ENCODE measurements around the gene CDS2.

CDS2 gene

DNA sequence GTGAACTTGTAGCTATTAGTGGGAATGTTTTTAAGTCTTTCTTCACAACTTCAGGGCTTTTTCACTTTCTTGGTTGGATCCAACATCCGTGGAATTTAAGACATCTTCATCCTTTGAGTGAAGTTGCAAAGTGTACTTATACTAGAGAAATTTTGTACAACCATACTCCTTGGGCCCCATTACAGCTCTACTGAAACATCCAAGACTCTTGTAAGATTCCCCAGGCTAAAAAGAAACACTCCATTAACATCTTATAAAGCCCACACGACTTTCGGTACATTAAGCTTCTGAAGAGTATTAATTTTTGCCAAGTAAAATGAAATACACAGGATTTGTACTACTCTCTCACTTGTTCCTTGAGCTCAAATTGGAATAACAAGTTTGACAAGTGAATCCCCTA lies 12.4 kb upstream of the CDS2 start:
- H3K4me2 ChIP-seq: peak overlapping the region; percentile 80; the same call in 1 of the 2 replicates
- peaks cover 5% of the 10 kb centered on the region; the same call in 1 of the 2 replicates for H4K20me1 ChIP-seq (ENCODE audit: insufficient read depth)
- peaks cover 49% of the 10 kb centered on the region for H3K79me2 ChIP-seq (ENCODE audit: insufficient read depth, low read depth)

GRCh38 chr20:5116875-5117274 lies 9.9 kb upstream of the CDS2 start:
- TF ChIP-seq, protein P1, sequence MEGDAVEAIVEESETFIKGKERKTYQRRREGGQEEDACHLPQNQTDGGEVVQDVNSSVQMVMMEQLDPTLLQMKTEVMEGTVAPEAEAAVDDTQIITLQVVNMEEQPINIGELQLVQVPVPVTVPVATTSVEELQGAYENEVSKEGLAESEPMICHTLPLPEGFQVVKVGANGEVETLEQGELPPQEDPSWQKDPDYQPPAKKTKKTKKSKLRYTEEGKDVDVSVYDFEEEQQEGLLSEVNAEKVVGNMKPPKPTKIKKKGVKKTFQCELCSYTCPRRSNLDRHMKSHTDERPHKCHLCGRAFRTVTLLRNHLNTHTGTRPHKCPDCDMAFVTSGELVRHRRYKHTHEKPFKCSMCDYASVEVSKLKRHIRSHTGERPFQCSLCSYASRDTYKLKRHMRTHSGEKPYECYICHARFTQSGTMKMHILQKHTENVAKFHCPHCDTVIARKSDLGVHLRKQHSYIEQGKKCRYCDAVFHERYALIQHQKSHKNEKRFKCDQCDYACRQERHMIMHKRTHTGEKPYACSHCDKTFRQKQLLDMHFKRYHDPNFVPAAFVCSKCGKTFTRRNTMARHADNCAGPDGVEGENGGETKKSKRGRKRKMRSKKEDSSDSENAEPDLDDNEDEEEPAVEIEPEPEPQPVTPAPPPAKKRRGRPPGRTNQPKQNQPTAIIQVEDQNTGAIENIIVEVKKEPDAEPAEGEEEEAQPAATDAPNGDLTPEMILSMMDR (conservative IDR thresholded peaks at IDR 0.05; ENCODE audit: low read depth, low read length): no peak
- Histone ChIP-seq H3K36me3 (ENCODE audit: insufficient read depth) (peaks cover 10% of the 10 kb centered on the region), H3K79me2 (ENCODE audit: insufficient read depth, low read depth) (peaks cover 48% of the 10 kb centered on the region), H3K27me3 (ENCODE audit: insufficient read depth, low read depth) (no peaks in the 10 kb centered on the region), H3K9ac (no peak overlapping the region; the same call in 1 of the 2 replicates), H3K4me2 (peak overlapping the region; percentile 91), H2AFZ (ENCODE audit: low read depth) (no peak overlapping the region), H3K4me1 (ENCODE audit: low read depth, poor library complexity, severe bottlenecking) (peaks cover 46% of the 10 kb centered on the region), H4K20me1 (ENCODE audit: insufficient read depth) (peaks cover 5% of the 10 kb centered on the region; the same call in 1 of the 2 replicates), H3K4me3 (IDR thresholded peaks at IDR 0.05; ENCODE audit: insufficient read depth, low read depth, low read length) (no peak overlapping the region), H3K27ac (no peak overlapping the region; the same call in 1 of the 2 replicates)

More for the DNA sequence above, 12.4 kb upstream of the CDS2 start:
- Histone ChIP-seq H3K4me3 (IDR thresholded peaks at IDR 0.05; ENCODE audit: insufficient read depth, low read depth, low read length) (no peak overlapping the region), H2AFZ (ENCODE audit: low read depth) (no peak overlapping the region), H3K27me3 (ENCODE audit: insufficient read depth, low read depth) (no peaks in the 10 kb centered on the region), H3K36me3 (ENCODE audit: insufficient read depth) (peaks cover 10% of the 10 kb centered on the region), H3K27ac (peak overlapping the region; percentile 77; the same call in 1 of the 2 replicates), H3K9ac (no peak overlapping the region), H3K4me1 (ENCODE audit: low read depth, poor library complexity, severe bottlenecking) (peaks cover 49% of the 10 kb centered on the region)
- TF ChIP-seq, protein P1 (conservative IDR thresholded peaks at IDR 0.05; ENCODE audit: low read depth, low read length): no peak

DNA sequence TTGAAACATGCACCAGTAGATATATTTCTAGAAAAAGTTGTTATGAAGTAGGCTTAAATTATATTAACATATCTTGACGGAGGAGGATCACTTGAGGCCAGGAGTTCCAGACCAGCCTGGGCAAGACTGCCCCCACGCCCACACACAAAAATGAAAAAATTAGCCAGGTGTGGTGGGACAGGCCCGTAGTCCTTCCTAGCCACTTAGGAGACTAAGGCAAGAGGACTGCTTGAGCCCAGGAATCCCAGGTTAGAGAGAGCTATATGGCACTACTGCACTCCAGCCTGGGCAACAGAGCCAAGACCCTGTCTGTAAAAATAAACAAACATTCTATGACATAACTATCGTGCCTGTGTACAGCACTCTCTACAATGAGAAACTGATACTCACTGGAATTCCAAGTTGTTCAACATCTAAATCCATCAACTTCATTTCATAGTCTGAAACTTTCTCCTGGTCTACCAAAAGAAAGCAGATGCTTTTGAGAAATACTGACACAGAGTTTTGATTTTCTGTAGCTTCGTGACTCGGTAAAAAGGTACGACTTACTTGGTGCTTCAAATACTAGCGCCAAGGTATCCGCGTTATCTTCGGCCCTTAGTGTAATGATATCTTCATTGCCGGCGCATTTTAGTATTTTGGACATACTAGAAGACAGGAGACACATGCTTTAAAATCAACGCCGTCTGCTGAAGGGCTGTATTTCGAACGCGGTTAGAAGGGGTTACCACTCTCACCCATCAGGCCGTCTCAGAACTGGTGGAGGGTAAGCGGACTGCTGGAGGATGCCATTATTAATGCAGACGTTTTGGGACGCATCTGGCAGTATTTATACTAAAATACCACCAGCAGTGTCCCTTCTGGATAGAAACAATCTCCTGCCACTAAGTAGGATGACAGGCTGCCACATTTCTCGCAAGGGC lies 8.3 kb upstream of the CDS2 start:
- Histone ChIP-seq H3K79me2 (ENCODE audit: insufficient read depth, low read depth) (peaks cover 44% of the 10 kb centered on the region), H3K36me3 (ENCODE audit: insufficient read depth) (peaks cover 10% of the 10 kb centered on the region), H3K9ac (peak overlapping the region; percentile 94), H3K27ac (peak overlapping the region; percentile 94), H3K27me3 (ENCODE audit: insufficient read depth, low read depth) (no peaks in the 10 kb centered on the region), H3K4me3 (IDR thresholded peaks at IDR 0.05; ENCODE audit: insufficient read depth, low read depth, low read length) (no peak overlapping the region), H3K4me1 (ENCODE audit: low read depth, poor library complexity, severe bottlenecking) (peaks cover 44% of the 10 kb centered on the region), H3K4me2 (peak overlapping the region; percentile 91), H4K20me1 (ENCODE audit: insufficient read depth) (peaks cover 5% of the 10 kb centered on the region; the same call in 1 of the 2 replicates), H2AFZ (ENCODE audit: low read depth) (no peak overlapping the region)
- TF ChIP-seq, protein P1 (conservative IDR thresholded peaks at IDR 0.05; ENCODE audit: low read depth, low read length): no peak

GRCh38 chr20:5119143-5119434 lies 7.7 kb upstream of the CDS2 start:
- Histone ChIP-seq H3K4me2 (peak overlapping the region; percentile 91), H3K9ac (peak overlapping the region; percentile 94), H3K79me2 (ENCODE audit: insufficient read depth, low read depth) (peaks cover 44% of the 10 kb centered on the region), H3K4me1 (ENCODE audit: low read depth, poor library complexity, severe bottlenecking) (peaks cover 37% of the 10 kb centered on the region), H3K36me3 (ENCODE audit: insufficient read depth) (peaks cover 10% of the 10 kb centered on the region), H3K27ac (peak overlapping the region; percentile 94), H2AFZ (ENCODE audit: low read depth) (no peak overlapping the region), H3K27me3 (ENCODE audit: insufficient read depth, low read depth) (no peaks in the 10 kb centered on the region), H3K4me3 (IDR thresholded peaks at IDR 0.05; ENCODE audit: insufficient read depth, low read depth, low read length) (peak overlapping the region; percentile 27), H4K20me1 (ENCODE audit: insufficient read depth) (peaks cover 5% of the 10 kb centered on the region; the same call in 1 of the 2 replicates)
- TF ChIP-seq, protein P1 (conservative IDR thresholded peaks at IDR 0.05; ENCODE audit: low read depth, low read length): no peak

Data from KMS-11 (cell line).